HepG2 (cell line): ENCODE data around the gene TRIM27. TPM values are rescaled to one million over a fixed set of nuclear protein-coding genes. Genes with fewer than 3 reads are reported as not detected.

Source experiments
- CBFB ChIP-seq: sonication (generic); formaldehyde crosslinking; IDR thresholded peaks from 2 replicates; pipeline ENCODE4 v1.4.0; 2020; ENCODE audit warnings: missing genetic modification reagents
- CBX1 ChIP-seq: IDR thresholded peaks from one replicate; pipeline ENCODE4 v1.6.1; 2016; ENCODE audit warnings: antibody characterized with exemption, low read depth
- GABPB1 ChIP-seq: IDR thresholded peaks from 2 replicates; pipeline ENCODE4 v1.6.1; 2016; ENCODE audit warnings: mild to moderate bottlenecking, missing genetic modification reagents, moderate library complexity, missing compliant biosample characterization
- RBFOX2 ChIP-seq: fragments of 200-400 bp; formaldehyde crosslinking; IDR thresholded peaks from 2 replicates; pipeline ENCODE4 v1.6.1; 2017; ENCODE audit warnings: low read depth, mild to moderate bottlenecking, low read length
- REPIN1 ChIP-seq: sonication (generic); formaldehyde crosslinking; IDR thresholded peaks from 2 replicates; pipeline ENCODE4 v1.8.0; 2022; ENCODE audit warnings: missing genetic modification reagents, low read depth, mild to moderate bottlenecking, borderline replicate concordance
- SP5 ChIP-seq: IDR thresholded peaks from 2 replicates; pipeline ENCODE4 v1.6.1; 2016; ENCODE audit warnings: low read depth, borderline replicate concordance
- YEATS2 ChIP-seq: sonication (generic); formaldehyde crosslinking; IDR thresholded peaks from 2 replicates; pipeline ENCODE4 v1.4.0; 2020; ENCODE audit warnings: missing genetic modification reagents, borderline replicate concordance
- ZBTB20 ChIP-seq: sonication (generic); formaldehyde crosslinking; IDR thresholded peaks from 2 replicates; pipeline ENCODE4 v1.8.1; 2023; ENCODE audit warnings: missing genetic modification reagents, low read depth, mild to moderate bottlenecking, borderline replicate concordance
- ZC3H13 ChIP-seq: sonication (generic); formaldehyde crosslinking; IDR thresholded peaks from 2 replicates; pipeline ENCODE4 v1.8.1; 2023; ENCODE audit warnings: mild to moderate bottlenecking, missing genetic modification reagents, moderate library complexity
- ZNF12 ChIP-seq: sonication (generic); formaldehyde crosslinking; IDR thresholded peaks from 2 replicates; pipeline ENCODE4 v1.5.0; 2020; ENCODE audit warnings: missing genetic modification reagents
- ZNF121 ChIP-seq: sonication (generic); formaldehyde crosslinking; IDR thresholded peaks from 2 replicates; pipeline ENCODE4 v1.5.0; 2020; ENCODE audit warnings: mild to moderate bottlenecking, missing genetic modification reagents
- ZNF501 ChIP-seq: sonication (generic); formaldehyde crosslinking; IDR thresholded peaks from 2 replicates; pipeline ENCODE4 v1.5.1; 2020; ENCODE audit warnings: mild to moderate bottlenecking, moderate library complexity, missing genetic modification reagents
- ZNF614 ChIP-seq: IDR thresholded peaks from 2 replicates; pipeline ENCODE4 v1.6.1; 2018; ENCODE audit warnings: missing biosample characterization, missing genetic modification reagents, inconsistent platforms, borderline replicate concordance
- ZNF790 ChIP-seq: sonication (generic); formaldehyde crosslinking; IDR thresholded peaks from 2 replicates; pipeline ENCODE4 v1.8.0; 2022; ENCODE audit warnings: missing genetic modification reagents, mild to moderate bottlenecking, borderline replicate concordance
- ZSCAN9 ChIP-seq: IDR thresholded peaks from 2 replicates; pipeline ENCODE4 v1.6.1; 2016; ENCODE audit warnings: borderline replicate concordance
- polyA plus RNA-seq, 8 experiments: library from polyadenylated mRNA; depleted of rRNA in 3 of 8; stranded (reverse) in 7 of 8; unstranded in 1 of 8; fragments of >200 nt; fragmentation: Illumina TruSeq in 4 of 8; extraction: Trizol in 4 of 8; gene quantifications; 2 replicates each; pipeline versions ENCODE4 v1.2.1 to v1.2.3, GENCODE V29; 2011 to 2016; ENCODE audit warnings: low read depth in 4 of 8, missing spikeins in 1 of 8, mixed read lengths in 1 of 8; ENCODE audit not compliant: insufficient read depth in 1 of 8
- total RNA-seq, 5 experiments: library from RNA; depleted of rRNA; stranded (reverse); fragments of >200 nt; fragmentation: Illumina TruSeq; extraction: Trizol; gene quantifications; 2 replicates each; pipeline ENCODE4 v1.2.3, GENCODE V29; 2016; ENCODE audit warnings: low read depth in 1 of 5
- TF ChIP-seq, protein P1 (sequence below): sonication (generic); formaldehyde crosslinking; conservative IDR thresholded peaks from 2 replicates; pipeline ENCODE4 v1.8.0; 2022; ENCODE audit warnings: mild to moderate bottlenecking, moderate library complexity, missing genetic modification reagents
- TF ChIP-seq, protein P2 (sequence below): sonication (generic); IDR thresholded peaks from 2 replicates; pipeline ENCODE4 v1.6.1; 2016; ENCODE audit warnings: low read depth, borderline replicate concordance
- TF ChIP-seq, protein P3 (sequence below): sonication (generic); formaldehyde crosslinking; IDR thresholded peaks from 2 replicates; pipeline ENCODE4 v1.4.0; 2020; ENCODE audit warnings: missing genetic modification reagents
- TF ChIP-seq, protein P4 (sequence below): IDR thresholded peaks from 2 replicates; pipeline ENCODE4 v1.4.0; 2020; ENCODE audit warnings: mild to moderate bottlenecking, missing genetic modification reagents

The TRIM27 gene
- total and polyA plus RNA-seq, 2 of the 13 experiments (the other 11 are each of a cell fraction or from before 2014, with no cell fraction given), result 88.6 to 112 TPM

DNA sequence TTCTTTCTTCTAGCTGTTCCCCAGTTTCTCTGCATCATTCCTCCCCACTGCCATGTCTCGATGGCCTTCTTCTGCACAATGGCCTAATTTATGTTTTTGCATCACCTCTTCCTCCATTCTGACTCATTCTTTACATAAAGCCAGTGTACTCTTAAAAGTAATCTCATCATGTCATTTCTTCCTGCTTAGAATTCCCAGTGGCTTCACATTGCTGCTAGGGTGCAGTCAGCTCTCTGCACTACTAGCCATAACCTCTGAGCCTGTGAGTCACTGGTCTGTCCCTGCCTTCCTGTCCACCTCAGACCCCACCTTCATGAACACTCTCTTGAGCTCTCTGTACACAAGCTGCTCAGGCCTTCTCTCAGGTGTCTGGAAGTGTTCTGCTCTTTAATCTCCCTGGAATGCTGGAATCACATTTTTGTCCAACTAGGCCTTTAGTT, 24.1 kb upstream of the TRIM27 start (continued):
- TF ChIP-seq, protein P1, sequence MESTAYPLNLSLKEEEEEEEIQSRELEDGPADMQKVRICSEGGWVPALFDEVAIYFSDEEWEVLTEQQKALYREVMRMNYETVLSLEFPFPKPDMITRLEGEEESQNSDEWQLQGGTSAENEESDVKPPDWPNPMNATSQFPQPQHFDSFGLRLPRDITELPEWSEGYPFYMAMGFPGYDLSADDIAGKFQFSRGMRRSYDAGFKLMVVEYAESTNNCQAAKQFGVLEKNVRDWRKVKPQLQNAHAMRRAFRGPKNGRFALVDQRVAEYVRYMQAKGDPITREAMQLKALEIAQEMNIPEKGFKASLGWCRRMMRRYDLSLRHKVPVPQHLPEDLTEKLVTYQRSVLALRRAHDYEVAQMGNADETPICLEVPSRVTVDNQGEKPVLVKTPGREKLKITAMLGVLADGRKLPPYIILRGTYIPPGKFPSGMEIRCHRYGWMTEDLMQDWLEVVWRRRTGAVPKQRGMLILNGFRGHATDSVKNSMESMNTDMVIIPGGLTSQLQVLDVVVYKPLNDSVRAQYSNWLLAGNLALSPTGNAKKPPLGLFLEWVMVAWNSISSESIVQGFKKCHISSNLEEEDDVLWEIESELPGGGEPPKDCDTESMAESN (CRISPR knock-in tag), result 0 out of 2 replicates have a peak, but pooled peaks have one; percentile 20
- TF ChIP-seq ZSCAN9 (no peak), ZBTB20 (0 out of 2 replicates have a peak, but pooled peaks have one; percentile 38), SP5 (CRISPR knock-in tag) (no peak), RBFOX2 (no peak), GABPB1 (CRISPR knock-in tag) (no peak), ZNF614 (CRISPR knock-in tag) (no peak), ZNF121 (CRISPR knock-in tag) (no peak), YEATS2 (CRISPR knock-in tag) (peak; percentile 22; the same call in 1 of the 2 replicates), ZNF12 (CRISPR knock-in tag) (0 out of 2 replicates have a peak, but pooled peaks have one; percentile 51), ZNF501 (0 out of 2 replicates have a peak, but pooled peaks have one; percentile 18), ZC3H13 (CRISPR knock-in tag) (no peak), REPIN1 (no peak), CBX1 (no peak), CBFB (no peak), ZNF790 (CRISPR knock-in tag) (no peak)
- TF ChIP-seq, protein P2, sequence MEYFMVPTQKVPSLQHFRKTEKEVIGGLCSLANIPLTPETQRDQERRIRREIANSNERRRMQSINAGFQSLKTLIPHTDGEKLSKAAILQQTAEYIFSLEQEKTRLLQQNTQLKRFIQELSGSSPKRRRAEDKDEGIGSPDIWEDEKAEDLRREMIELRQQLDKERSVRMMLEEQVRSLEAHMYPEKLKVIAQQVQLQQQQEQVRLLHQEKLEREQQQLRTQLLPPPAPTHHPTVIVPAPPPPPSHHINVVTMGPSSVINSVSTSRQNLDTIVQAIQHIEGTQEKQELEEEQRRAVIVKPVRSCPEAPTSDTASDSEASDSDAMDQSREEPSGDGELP, result peak; percentile 37; the same call in 1 of the 2 replicates
- TF ChIP-seq, protein P3, sequence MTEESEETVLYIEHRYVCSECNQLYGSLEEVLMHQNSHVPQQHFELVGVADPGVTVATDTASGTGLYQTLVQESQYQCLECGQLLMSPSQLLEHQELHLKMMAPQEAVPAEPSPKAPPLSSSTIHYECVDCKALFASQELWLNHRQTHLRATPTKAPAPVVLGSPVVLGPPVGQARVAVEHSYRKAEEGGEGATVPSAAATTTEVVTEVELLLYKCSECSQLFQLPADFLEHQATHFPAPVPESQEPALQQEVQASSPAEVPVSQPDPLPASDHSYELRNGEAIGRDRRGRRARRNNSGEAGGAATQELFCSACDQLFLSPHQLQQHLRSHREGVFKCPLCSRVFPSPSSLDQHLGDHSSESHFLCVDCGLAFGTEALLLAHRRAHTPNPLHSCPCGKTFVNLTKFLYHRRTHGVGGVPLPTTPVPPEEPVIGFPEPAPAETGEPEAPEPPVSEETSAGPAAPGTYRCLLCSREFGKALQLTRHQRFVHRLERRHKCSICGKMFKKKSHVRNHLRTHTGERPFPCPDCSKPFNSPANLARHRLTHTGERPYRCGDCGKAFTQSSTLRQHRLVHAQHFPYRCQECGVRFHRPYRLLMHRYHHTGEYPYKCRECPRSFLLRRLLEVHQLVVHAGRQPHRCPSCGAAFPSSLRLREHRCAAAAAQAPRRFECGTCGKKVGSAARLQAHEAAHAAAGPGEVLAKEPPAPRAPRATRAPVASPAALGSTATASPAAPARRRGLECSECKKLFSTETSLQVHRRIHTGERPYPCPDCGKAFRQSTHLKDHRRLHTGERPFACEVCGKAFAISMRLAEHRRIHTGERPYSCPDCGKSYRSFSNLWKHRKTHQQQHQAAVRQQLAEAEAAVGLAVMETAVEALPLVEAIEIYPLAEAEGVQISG (CRISPR knock-in tag), result peak; percentile 43; the same call in 1 of the 2 replicates
- TF ChIP-seq, protein P4, sequence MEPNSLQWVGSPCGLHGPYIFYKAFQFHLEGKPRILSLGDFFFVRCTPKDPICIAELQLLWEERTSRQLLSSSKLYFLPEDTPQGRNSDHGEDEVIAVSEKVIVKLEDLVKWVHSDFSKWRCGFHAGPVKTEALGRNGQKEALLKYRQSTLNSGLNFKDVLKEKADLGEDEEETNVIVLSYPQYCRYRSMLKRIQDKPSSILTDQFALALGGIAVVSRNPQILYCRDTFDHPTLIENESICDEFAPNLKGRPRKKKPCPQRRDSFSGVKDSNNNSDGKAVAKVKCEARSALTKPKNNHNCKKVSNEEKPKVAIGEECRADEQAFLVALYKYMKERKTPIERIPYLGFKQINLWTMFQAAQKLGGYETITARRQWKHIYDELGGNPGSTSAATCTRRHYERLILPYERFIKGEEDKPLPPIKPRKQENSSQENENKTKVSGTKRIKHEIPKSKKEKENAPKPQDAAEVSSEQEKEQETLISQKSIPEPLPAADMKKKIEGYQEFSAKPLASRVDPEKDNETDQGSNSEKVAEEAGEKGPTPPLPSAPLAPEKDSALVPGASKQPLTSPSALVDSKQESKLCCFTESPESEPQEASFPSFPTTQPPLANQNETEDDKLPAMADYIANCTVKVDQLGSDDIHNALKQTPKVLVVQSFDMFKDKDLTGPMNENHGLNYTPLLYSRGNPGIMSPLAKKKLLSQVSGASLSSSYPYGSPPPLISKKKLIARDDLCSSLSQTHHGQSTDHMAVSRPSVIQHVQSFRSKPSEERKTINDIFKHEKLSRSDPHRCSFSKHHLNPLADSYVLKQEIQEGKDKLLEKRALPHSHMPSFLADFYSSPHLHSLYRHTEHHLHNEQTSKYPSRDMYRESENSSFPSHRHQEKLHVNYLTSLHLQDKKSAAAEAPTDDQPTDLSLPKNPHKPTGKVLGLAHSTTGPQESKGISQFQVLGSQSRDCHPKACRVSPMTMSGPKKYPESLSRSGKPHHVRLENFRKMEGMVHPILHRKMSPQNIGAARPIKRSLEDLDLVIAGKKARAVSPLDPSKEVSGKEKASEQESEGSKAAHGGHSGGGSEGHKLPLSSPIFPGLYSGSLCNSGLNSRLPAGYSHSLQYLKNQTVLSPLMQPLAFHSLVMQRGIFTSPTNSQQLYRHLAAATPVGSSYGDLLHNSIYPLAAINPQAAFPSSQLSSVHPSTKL, result peak; percentile 80
